Measurements from ENCODE around the gene SYNE1.
"Not testable (repeated sequence)": the region's sequence is repeated elsewhere in the genome, so short reads cannot be mapped to it uniquely, and the experiment has no call there.

Gene SYNE1

DNA sequence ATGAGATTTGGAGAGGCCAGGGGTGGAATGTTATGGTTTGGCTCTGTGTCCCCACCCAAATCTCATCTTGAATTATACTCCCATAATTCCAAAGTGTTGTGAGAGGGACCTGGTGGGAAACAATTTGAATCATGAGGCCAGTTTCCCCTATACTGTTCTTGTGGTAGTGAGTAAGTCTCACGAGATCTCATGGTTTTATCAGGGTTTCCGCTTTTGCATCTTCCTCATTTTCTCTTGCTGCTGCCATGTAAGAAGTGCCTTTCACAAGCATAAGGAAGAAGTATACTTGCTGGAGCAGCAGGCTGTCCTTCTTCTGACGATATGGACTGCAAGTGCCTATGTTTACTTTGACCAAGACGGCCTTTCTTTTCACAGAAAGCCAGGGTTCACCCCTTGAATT is 559.2 kb downstream of the SYNE1 start:
- Histone ChIP-seq H3K79me2 (no peaks in the 10 kb centered on the region), H3K9ac (no peak overlapping the region), H3K27me3 (ENCODE audit: control insufficient read depth, insufficient read depth, low read length) (peaks cover 2% of the 10 kb centered on the region), H3K27ac (no peak overlapping the region), H3K4me3 (ENCODE audit: low read depth, low read length) (no peak overlapping the region), H3K4me1 (no peaks in the 10 kb centered on the region), H3K36me3 (ENCODE audit: control insufficient read depth, insufficient read depth, low read length) (no peaks in the 10 kb centered on the region), H3K9me3 (ENCODE audit: control insufficient read depth, low read length) (peaks cover 2% of the 10 kb centered on the region), H3K4me2 (ENCODE audit: low read length) (no peak overlapping the region), H2AFZ (no peak overlapping the region)
- no peak for TF ChIP-seq CTCF (IDR thresholded peaks at IDR 0.05)

GRCh38 chr6:152076242-152076641 is 560.9 kb downstream of the SYNE1 start:
- H3K9me3 ChIP-seq (ENCODE audit: control insufficient read depth, low read length); H3K4me1 ChIP-seq; H3K9ac ChIP-seq; H3K27ac ChIP-seq; H3K27me3 ChIP-seq (ENCODE audit: control insufficient read depth, insufficient read depth, low read length); H3K79me2 ChIP-seq; H2AFZ ChIP-seq; H3K36me3 ChIP-seq (ENCODE audit: control insufficient read depth, insufficient read depth, low read length); H3K4me3 ChIP-seq (ENCODE audit: low read depth, low read length); H3K4me2 ChIP-seq (ENCODE audit: low read length): not testable (repeated sequence)

DNA sequence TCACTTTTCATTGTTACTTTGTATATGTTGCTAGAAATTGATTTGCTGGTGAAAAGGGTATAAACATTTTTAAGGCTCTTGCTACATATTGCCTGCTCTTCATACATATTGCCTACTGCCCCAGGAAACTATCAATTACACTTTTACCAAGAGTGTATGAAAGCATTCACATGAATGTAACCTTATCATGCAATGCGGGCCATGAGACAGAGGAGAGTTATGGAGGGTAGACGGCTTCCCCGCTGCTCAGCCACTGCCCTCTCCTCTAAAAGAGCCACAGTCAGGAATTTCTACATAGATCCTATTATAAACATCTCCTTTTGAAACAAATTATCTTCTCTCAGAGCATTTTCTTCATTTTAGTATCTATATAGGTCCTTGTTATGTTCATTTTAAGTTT is 565.3 kb downstream of the SYNE1 start:
- H2AFZ ChIP-seq, result no peak overlapping the region
- H3K79me2 ChIP-seq, result no peaks in the 10 kb centered on the region
- H3K9me3 ChIP-seq (ENCODE audit: control insufficient read depth, low read length), result peaks cover 2% of the 10 kb centered on the region
- H3K4me1 ChIP-seq, result no peaks in the 10 kb centered on the region
- H3K27me3 ChIP-seq (ENCODE audit: control insufficient read depth, insufficient read depth, low read length), result peaks cover 2% of the 10 kb centered on the region
- H3K27ac ChIP-seq, result no peak overlapping the region
- no peaks in the 10 kb centered on the region for H3K36me3 ChIP-seq (ENCODE audit: control insufficient read depth, insufficient read depth, low read length)
- no peak overlapping the region for H3K4me2 ChIP-seq (ENCODE audit: low read length)
- no peak overlapping the region for H3K4me3 ChIP-seq (ENCODE audit: low read depth, low read length)
- no peak overlapping the region for H3K9ac ChIP-seq
- TF ChIP-seq CTCF (IDR thresholded peaks at IDR 0.05), result no peak
